ENCODE data around the gene PLA2G4D. TPM values are rescaled to one million over a fixed set of nuclear protein-coding genes. Genes with fewer than 3 reads are reported as not detected.

The PLA2G4D gene
- total and polyA plus RNA-seq, 10 of the 15 experiments (the other 5 are each of a cell fraction or from before 2014, with no cell fraction given): 0.03 TPM; not detected in 9

- Histone ChIP-seq H3K27ac (ENCODE audit: control insufficient read depth, insufficient read depth) (no peak overlapping the region), H3K36me3 (ENCODE audit: control insufficient read depth in 2 of 2, insufficient read depth in 2 of 2, low read length in 1 of 2) (no peaks in the 10 kb centered on the region), H4K20me1 (ENCODE audit: control insufficient read depth, insufficient read depth) (no peaks in the 10 kb centered on the region), H3K4me3 (no peak overlapping the region), H2AFZ (ENCODE audit: control insufficient read depth, low read depth, low read length) (no peak overlapping the region), H3K79me2 (ENCODE audit: control insufficient read depth, insufficient read depth, low read length) (no peaks in the 10 kb centered on the region), H3K27me3 (replicated peaks in 1 of 2; ENCODE audit: control insufficient read depth in 2 of 2, insufficient read depth in 2 of 2, low read length in 1 of 2) (no peaks in the 10 kb centered on the region; a peak in 1 of 4 replicates), H3K9me3 (replicated peaks; ENCODE audit: control insufficient read depth, insufficient read depth, low read length) (no peaks in the 10 kb centered on the region), H3K4me1 (ENCODE audit: control insufficient read depth, insufficient read depth, low read length) (no peaks in the 10 kb centered on the region), H3K9ac (ENCODE audit: control insufficient read depth, insufficient read depth, low read length) (no peak overlapping the region), H3K4me2 (ENCODE audit: control insufficient read depth, insufficient read depth) (no peak overlapping the region)
- ATAC-seq (no peak), DNase-seq (ENCODE audit: low read depth, low spot score) (no peak), FAIRE-seq (no peak)
- BruUV-seq (replicated peaks): no TSS peak
- ChIA-PET POLR2A (no interaction called here), CTCF (interaction anchor here (1.0 to 4.8 kb wide), 4 partner anchors 17 to 91 kb away, joined by 4 to 21 read pairs (median 6); no protein-coding TSS in a partner anchor), RAD21 (ENCODE audit: unreplicated experiment) (interaction anchor here (1.0 kb wide), 1 partner anchor 89 kb away, joined by 4 read pairs; no protein-coding TSS in a partner anchor), SMC1A (ENCODE audit: uncharacterized antibody, unreplicated experiment) (interaction anchor here (1.0 kb wide), 2 partner anchors 18 to 58 kb away, joined by 3 read pairs; no protein-coding TSS in a partner anchor)
- TF ChIP-seq POLR2A (IDR thresholded peaks at IDR 0.05; ENCODE audit: low read depth, low read length): no peak
- no peak for TF ChIP-seq MYC (IDR thresholded peaks at IDR 0.05; ENCODE audit: insufficient read depth, insufficient read length, insufficient replicate concordance, low read length, severe bottlenecking)
- TF ChIP-seq CHD2 (IDR thresholded peaks at IDR 0.05; ENCODE audit: borderline replicate concordance, low read depth, low read length): no peak
- no peak for TF ChIP-seq HDGF (IDR thresholded peaks at IDR 0.05)
- no peak for TF ChIP-seq PKNOX1 (IDR thresholded peaks at IDR 0.05)
- TF ChIP-seq ZSCAN29 (IDR thresholded peaks at IDR 0.05): no peak
- no peak for TF ChIP-seq CBX5 (IDR thresholded peaks at IDR 0.05; ENCODE audit: low read depth)
- no peak for TF ChIP-seq MYB (IDR thresholded peaks at IDR 0.05; ENCODE audit: borderline replicate concordance, low read depth, low read length)
- no peak for TF ChIP-seq RCOR1 (conservative IDR thresholded peaks at IDR 0.05; ENCODE audit: low read depth, low read length)
- TF ChIP-seq ZBTB33 (IDR thresholded peaks at IDR 0.05): no peak
- no peak for TF ChIP-seq SMAD1 (IDR thresholded peaks at IDR 0.05; ENCODE audit: low read depth, partially characterized antibody)
- no peak for TF ChIP-seq RAD21 (IDR thresholded peaks at IDR 0.05; ENCODE audit: insufficient read depth, low read depth, low read length)
- TF ChIP-seq PAX8 (IDR thresholded peaks at IDR 0.05): no peak
- no peak for TF ChIP-seq USF2 (IDR thresholded peaks at IDR 0.05; ENCODE audit: borderline replicate concordance, low read depth, low read length)
- no peak for TF ChIP-seq USF1 (IDR thresholded peaks at IDR 0.05; ENCODE audit: borderline replicate concordance, extremely low read length, insufficient read depth, low read depth, low read length)
- TF ChIP-seq ATF3 (IDR thresholded peaks at IDR 0.05; ENCODE audit: borderline replicate concordance, extremely low read depth, low read depth, low read length): no peak
- no peak for TF ChIP-seq EZH2 (IDR thresholded peaks at IDR 0.05; ENCODE audit: borderline replicate concordance, control insufficient read depth, low read depth, low read length)
- no peak for TF ChIP-seq GATAD2B (conservative IDR thresholded peaks at IDR 0.05; ENCODE audit: low read depth)
- 51% methylated on average over 18 of the region's 18 CpGs for WGBS (ENCODE audit: insufficient coverage, insufficient replicate concordance, low lambda C conversion rate, missing lambda C conversion rate)
- in situ Hi-C loops (cut with MboI) (no loop called here), intact Hi-C loops (cut with micrococcal nuclease; ENCODE audit: unreplicated experiment) (loop anchor here (5.0 kb wide), 1 partner anchor 52 kb away; no protein-coding TSS in a partner anchor)
Measured at GRCh38 chr15:42080186-42080918, 14.0 kb downstream of the PLA2G4D start.

Measured in GM12878 (cell line).